Lung (tissue), 12 donors: Measurements from ENCODE around the gene SHFL. TPM values are rescaled to one million over a fixed set of nuclear protein-coding genes. Genes with fewer than 3 reads are reported as not detected.

Experiments used
- ATAC-seq: fragments of 200-7000 bp; cut with Tn5 transposase; one replicate; pipeline ENCODE4 v1.9.1; 2020; ENCODE audit warnings: moderate number of reproducible peaks; ENCODE audit not compliant: insufficient read depth, low FRiP score
- DNase-seq, 3 donors: peaks; one replicate each; pipeline ENCODE4 v3.0.0-alpha.2; 2013 to 2017
- H3K27ac ChIP-seq, 2 donors: one replicate each; pipeline ENCODE4 v1.5.1; 2013; ENCODE audit warnings: mild to moderate bottlenecking in 2 of 2, moderate library complexity in 2 of 2, control low read depth in 1 of 2, inconsistent platforms in 1 of 2, low read depth in 1 of 2, low read length in 1 of 2
- H3K27me3 ChIP-seq, 3 donors: one replicate each; pipeline ENCODE4 v1.5.1; 2013; ENCODE audit warnings: low read length in 2 of 3; ENCODE audit not compliant: control insufficient read depth in 3 of 3, insufficient read depth in 3 of 3
- H3K36me3 ChIP-seq, 4 donors: one replicate each; pipeline ENCODE4 v1.5.1; 2013; ENCODE audit warnings: low read length in 4 of 4, mild to moderate bottlenecking in 1 of 4, moderate library complexity in 1 of 4; ENCODE audit not compliant: control insufficient read depth in 4 of 4, insufficient read depth in 4 of 4
- H3K4me1 ChIP-seq, 5 donors: one replicate each; pipeline ENCODE4 v1.5.1; 2013; ENCODE audit warnings: low read length in 5 of 5, mild to moderate bottlenecking in 2 of 5, moderate library complexity in 1 of 5; ENCODE audit not compliant: control insufficient read depth in 5 of 5, insufficient read depth in 5 of 5
- H3K4me3 ChIP-seq: one replicate; pipeline ENCODE4 v1.5.1; 2013; ENCODE audit warnings: mild to moderate bottlenecking, control low read depth, moderate library complexity
- H3K9ac ChIP-seq, 2 donors: one replicate each; pipeline ENCODE4 v1.5.1; 2013; ENCODE audit warnings: low read length in 2 of 2, control low read depth in 1 of 2; ENCODE audit not compliant: insufficient read depth in 1 of 2
- H3K9me3 ChIP-seq, 4 donors: one replicate each; pipeline ENCODE4 v1.5.1; 2013; ENCODE audit warnings: low read length in 3 of 4, mild to moderate bottlenecking in 1 of 4, moderate library complexity in 1 of 4; ENCODE audit not compliant: control insufficient read depth in 4 of 4, insufficient read depth in 3 of 4
- CTCF ChIP-seq: IDR thresholded peaks from 2 replicates; pipeline ENCODE4 v1.5.1; 2012; ENCODE audit warnings: mild to moderate bottlenecking; ENCODE audit errors: control extremely low read depth, extremely low read depth
- WGBS, 2 donors: extraction: QIAGEN DNeasy Blood & Tissue Kit; methylation state at CpG; one replicate each; pipeline ENCODE4 v1.1.7; 2013; 5-methylcytosine and 5-hydroxymethylcytosine counted together
- polyA plus RNA-seq, 2 donors: library from polyadenylated mRNA; stranded (reverse); fragments of 200-250 nt; gene quantifications; one replicate each; pipeline ENCODE4 v1.2.1, GENCODE V29; 2013
- total RNA-seq, 2 donors: library from RNA; depleted of rRNA in 1 of 2; stranded (reverse); fragments of >200 nt in 1 of 2; gene quantifications; one replicate each; pipeline ENCODE4 v1.2.1, GENCODE V29; 2014 to 2021
- donor health status: control.
- donor health status: control.
- donor health status: Bipolar disorder and iron deficiency.
- donor health status: healthy.
- donor health status: DM: yes; HTN: yes; CAD: no.

The SHFL gene
- total and polyA plus RNA-seq, 4 donors, result 21.2 to 43.5 (median 33.3) TPM

GRCh38 chr19:10087296-10088061 lies 1.4 kb downstream of the SHFL start:
- peaks cover 0 to 4% (median 0%) of the 10 kb centered on the region in 5 donors for H3K4me1 ChIP-seq
- H3K4me3 ChIP-seq, result peak overlapping the region; percentile 92
- TF ChIP-seq CTCF, result no peak
- H3K9ac ChIP-seq, result no peak overlapping the region
- ATAC-seq (no peak), DNase-seq (no peak)
- no peaks in the 10 kb centered on the region for H3K27me3 ChIP-seq
- H3K36me3 ChIP-seq, result peaks cover 0 to 24% (median 16%) of the 10 kb centered on the region in 4 donors
- H3K9me3 ChIP-seq, result no peaks in the 10 kb centered on the region
- H3K27ac ChIP-seq, result peak overlapping the region in 1 of 2 donors; percentile 45
- WGBS, 2 donors, result 90 to 94% methylated on average over 18 of the region's 18 CpGs

- Histone ChIP-seq H3K4me3 (no peak overlapping the region), H3K36me3 (peaks cover 0 to 27% (median 16%) of the 10 kb centered on the region in 4 donors), H3K9ac (no peak overlapping the region), H3K9me3 (no peaks in the 10 kb centered on the region), H3K27ac (no peak overlapping the region), H3K27me3 (no peaks in the 10 kb centered on the region), H3K4me1 (peaks cover 0 to 4% (median 0%) of the 10 kb centered on the region in 5 donors)
- no peak for ATAC-seq
- 90 to 95% methylated on average over 6 of the region's 6 CpGs for WGBS, 2 donors
- no peak for DNase-seq
- no peak for TF ChIP-seq CTCF
Observed at GRCh38 chr19:10088949-10089554, 2.9 kb downstream of the SHFL start.

GRCh38 chr19:10089801-10090375 lies 3.8 kb downstream of the SHFL start:
- Histone ChIP-seq H3K9ac (no peak overlapping the region), H3K4me3 (no peak overlapping the region), H3K27me3 (no peaks in the 10 kb centered on the region), H3K27ac (no peak overlapping the region), H3K36me3 (peaks cover 0 to 27% (median 16%) of the 10 kb centered on the region in 4 donors), H3K4me1 (peaks cover 0 to 4% (median 0%) of the 10 kb centered on the region in 5 donors), H3K9me3 (no peaks in the 10 kb centered on the region)
- no peak for TF ChIP-seq CTCF
- ATAC-seq, result no peak
- DNase-seq, result no peak
- WGBS, 2 donors, result 83 to 89% methylated on average over 15 of the region's 15 CpGs
